ENCODE data around the gene ITGA1.

GRCh38 chr5:52810426-52810825, 22.7 kb downstream of the ITGA1 start:
- TF ChIP-seq CTCF (IDR thresholded peaks at IDR 0.05; ENCODE audit: low read length) (no peak), EZH2phosphoT487 (IDR thresholded peaks at IDR 0.05; ENCODE audit: low read length) (no peak), EZH2 (optimal IDR thresholded peaks at IDR 0.05; ENCODE audit: low read depth, low read length) (no peak)
